ENCODE measurements around the gene APLP2.

Gene APLP2

GRCh38 chr11:130156108-130157022 lies 86.7 kb downstream of the APLP2 start:
- TF ChIP-seq CTCF (IDR thresholded peaks at IDR 0.05; ENCODE audit: insufficient read depth, low read length, poor library complexity, severe bottlenecking), result no peak
- no peak overlapping the region for H3K4me3 ChIP-seq (replicated peaks; ENCODE audit: low read depth, low read length)
- peaks cover 4% of the 10 kb centered on the region; the same call in 1 of the 2 replicates for H3K27me3 ChIP-seq (replicated peaks; ENCODE audit: control insufficient read depth, insufficient read depth, low read length)
- no peak for DNase-seq (ENCODE audit: extremely low read depth, insufficient read length)
- no peaks in the 10 kb centered on the region for H3K36me3 ChIP-seq (ENCODE audit: control insufficient read depth, insufficient read depth, low read length)

- no peak for DNase-seq (ENCODE audit: extremely low read depth, insufficient read length)
- Histone ChIP-seq H3K4me3 (replicated peaks; ENCODE audit: low read depth, low read length) (no peak overlapping the region), H3K36me3 (ENCODE audit: control insufficient read depth, insufficient read depth, low read length) (no peaks in the 10 kb centered on the region), H3K27me3 (replicated peaks; ENCODE audit: control insufficient read depth, insufficient read depth, low read length) (peaks cover 4% of the 10 kb centered on the region; the same call in 1 of the 2 replicates)
- no peak for TF ChIP-seq CTCF (IDR thresholded peaks at IDR 0.05; ENCODE audit: insufficient read depth, low read length, poor library complexity, severe bottlenecking)
Observed at GRCh38 chr11:130157101-130157500, 87.4 kb downstream of the APLP2 start.

GRCh38 chr11:130157840-130158239 lies 88.1 kb downstream of the APLP2 start:
- no peak overlapping the region for H3K4me3 ChIP-seq (replicated peaks; ENCODE audit: low read depth, low read length)
- no peak for TF ChIP-seq CTCF (IDR thresholded peaks at IDR 0.05; ENCODE audit: insufficient read depth, low read length, poor library complexity, severe bottlenecking)
- peaks cover 4% of the 10 kb centered on the region for H3K27me3 ChIP-seq (replicated peaks; ENCODE audit: control insufficient read depth, insufficient read depth, low read length)
- no peak for DNase-seq (ENCODE audit: extremely low read depth, insufficient read length)
- no peaks in the 10 kb centered on the region for H3K36me3 ChIP-seq (ENCODE audit: control insufficient read depth, insufficient read depth, low read length)

GRCh38 chr11:130159139-130159538 lies 89.4 kb downstream of the APLP2 start:
- H3K4me3 ChIP-seq (replicated peaks; ENCODE audit: low read depth, low read length), result no peak overlapping the region
- TF ChIP-seq CTCF (IDR thresholded peaks at IDR 0.05; ENCODE audit: insufficient read depth, low read length, poor library complexity, severe bottlenecking), result no peak
- no peaks in the 10 kb centered on the region for H3K36me3 ChIP-seq (ENCODE audit: control insufficient read depth, insufficient read depth, low read length)
- DNase-seq (ENCODE audit: extremely low read depth, insufficient read length), result no peak
- peaks cover 7% of the 10 kb centered on the region for H3K27me3 ChIP-seq (replicated peaks; ENCODE audit: control insufficient read depth, insufficient read depth, low read length)

GRCh38 chr11:130159657-130160497 lies 90.2 kb downstream of the APLP2 start, which contains the start of gene ST14:
ST14 (plus strand) TSS chr11:130159782; CDS start chr11:130159980, 198 bp downstream.
- peaks cover 7% of the 10 kb centered on the region for H3K27me3 ChIP-seq (replicated peaks; ENCODE audit: control insufficient read depth, insufficient read depth, low read length)
- DNase-seq (ENCODE audit: extremely low read depth, insufficient read length), result no peak
- no peak for TF ChIP-seq CTCF (IDR thresholded peaks at IDR 0.05; ENCODE audit: insufficient read depth, low read length, poor library complexity, severe bottlenecking)
- peak within 1 kb of the TSS; percentile 22; the same call in 1 of the 2 replicates for H3K4me3 ChIP-seq (replicated peaks; ENCODE audit: low read depth, low read length)
- H3K36me3 ChIP-seq (ENCODE audit: control insufficient read depth, insufficient read depth, low read length), result no peaks in the 10 kb centered on the region

All from GM06990 (cell line).